K562 (cell line): Measurements from ENCODE around the gene PYM1.

Experiments used
- NUFIP1 ChIP-seq: fragments of 450-650 bp; IDR thresholded peaks from 2 replicates; pipeline ENCODE4 v1.6.1; 2018; ENCODE audit not compliant: partially characterized antibody
- TF ChIP-seq, protein P1 (sequence below): fragments of 150-350 bp; conservative IDR thresholded peaks from 2 replicates; pipeline ENCODE4 v1.6.1; 2014; ENCODE audit warnings: low read length
- TF ChIP-seq, protein P2 (sequence below): fragments of 150-350 bp; IDR thresholded peaks from 2 replicates; pipeline ENCODE4 v1.6.1; 2014; ENCODE audit warnings: low read depth, mild to moderate bottlenecking, low read length, borderline replicate concordance

DNA sequence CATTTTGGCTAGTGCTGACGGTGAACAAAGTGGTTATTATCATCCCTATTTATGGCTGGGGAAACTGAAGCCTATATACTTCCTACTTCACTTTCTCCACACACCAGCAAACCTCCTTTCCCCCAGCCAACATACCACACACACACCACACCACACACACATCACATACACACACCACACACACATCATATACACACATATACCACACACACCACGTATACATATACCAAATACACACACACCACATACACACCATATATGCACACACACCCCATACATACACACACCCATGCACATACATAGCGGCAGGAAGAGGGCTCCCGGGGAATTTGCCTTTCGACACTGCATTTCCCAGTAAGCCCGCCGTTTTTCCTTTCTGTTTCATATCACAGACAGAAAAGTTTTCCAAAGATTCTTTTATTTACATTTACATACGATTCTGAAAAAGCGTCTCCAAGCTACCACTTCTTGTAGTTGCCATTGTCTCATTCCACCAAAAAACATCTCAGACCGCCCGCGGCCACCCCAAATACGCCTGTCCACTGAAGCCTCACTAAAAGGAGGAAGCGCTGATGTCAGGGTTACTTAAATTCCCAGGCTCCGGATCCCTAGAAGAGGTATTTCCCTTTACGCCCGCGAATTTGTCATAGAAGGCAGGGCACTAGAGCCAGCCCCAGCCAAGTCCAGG lies 45.4 kb upstream of the PYM1 start:
- TF ChIP-seq, protein P1, sequence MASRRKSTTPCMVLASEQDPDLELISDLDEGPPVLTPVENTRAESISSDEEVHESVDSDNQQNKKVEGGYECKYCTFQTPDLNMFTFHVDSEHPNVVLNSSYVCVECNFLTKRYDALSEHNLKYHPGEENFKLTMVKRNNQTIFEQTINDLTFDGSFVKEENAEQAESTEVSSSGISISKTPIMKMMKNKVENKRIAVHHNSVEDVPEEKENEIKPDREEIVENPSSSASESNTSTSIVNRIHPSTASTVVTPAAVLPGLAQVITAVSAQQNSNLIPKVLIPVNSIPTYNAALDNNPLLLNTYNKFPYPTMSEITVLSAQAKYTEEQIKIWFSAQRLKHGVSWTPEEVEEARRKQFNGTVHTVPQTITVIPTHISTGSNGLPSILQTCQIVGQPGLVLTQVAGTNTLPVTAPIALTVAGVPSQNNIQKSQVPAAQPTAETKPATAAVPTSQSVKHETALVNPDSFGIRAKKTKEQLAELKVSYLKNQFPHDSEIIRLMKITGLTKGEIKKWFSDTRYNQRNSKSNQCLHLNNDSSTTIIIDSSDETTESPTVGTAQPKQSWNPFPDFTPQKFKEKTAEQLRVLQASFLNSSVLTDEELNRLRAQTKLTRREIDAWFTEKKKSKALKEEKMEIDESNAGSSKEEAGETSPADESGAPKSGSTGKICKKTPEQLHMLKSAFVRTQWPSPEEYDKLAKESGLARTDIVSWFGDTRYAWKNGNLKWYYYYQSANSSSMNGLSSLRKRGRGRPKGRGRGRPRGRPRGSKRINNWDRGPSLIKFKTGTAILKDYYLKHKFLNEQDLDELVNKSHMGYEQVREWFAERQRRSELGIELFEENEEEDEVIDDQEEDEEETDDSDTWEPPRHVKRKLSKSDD: no peak
- no peak for TF ChIP-seq NUFIP1
- TF ChIP-seq, protein P2, sequence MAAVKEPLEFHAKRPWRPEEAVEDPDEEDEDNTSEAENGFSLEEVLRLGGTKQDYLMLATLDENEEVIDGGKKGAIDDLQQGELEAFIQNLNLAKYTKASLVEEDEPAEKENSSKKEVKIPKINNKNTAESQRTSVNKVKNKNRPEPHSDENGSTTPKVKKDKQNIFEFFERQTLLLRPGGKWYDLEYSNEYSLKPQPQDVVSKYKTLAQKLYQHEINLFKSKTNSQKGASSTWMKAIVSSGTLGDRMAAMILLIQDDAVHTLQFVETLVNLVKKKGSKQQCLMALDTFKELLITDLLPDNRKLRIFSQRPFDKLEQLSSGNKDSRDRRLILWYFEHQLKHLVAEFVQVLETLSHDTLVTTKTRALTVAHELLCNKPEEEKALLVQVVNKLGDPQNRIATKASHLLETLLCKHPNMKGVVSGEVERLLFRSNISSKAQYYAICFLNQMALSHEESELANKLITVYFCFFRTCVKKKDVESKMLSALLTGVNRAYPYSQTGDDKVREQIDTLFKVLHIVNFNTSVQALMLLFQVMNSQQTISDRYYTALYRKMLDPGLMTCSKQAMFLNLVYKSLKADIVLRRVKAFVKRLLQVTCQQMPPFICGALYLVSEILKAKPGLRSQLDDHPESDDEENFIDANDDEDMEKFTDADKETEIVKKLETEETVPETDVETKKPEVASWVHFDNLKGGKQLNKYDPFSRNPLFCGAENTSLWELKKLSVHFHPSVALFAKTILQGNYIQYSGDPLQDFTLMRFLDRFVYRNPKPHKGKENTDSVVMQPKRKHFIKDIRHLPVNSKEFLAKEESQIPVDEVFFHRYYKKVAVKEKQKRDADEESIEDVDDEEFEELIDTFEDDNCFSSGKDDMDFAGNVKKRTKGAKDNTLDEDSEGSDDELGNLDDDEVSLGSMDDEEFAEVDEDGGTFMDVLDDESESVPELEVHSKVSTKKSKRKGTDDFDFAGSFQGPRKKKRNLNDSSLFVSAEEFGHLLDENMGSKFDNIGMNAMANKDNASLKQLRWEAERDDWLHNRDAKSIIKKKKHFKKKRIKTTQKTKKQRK: no peak
